ENCODE measurements around the gene GJB2. TPM values are rescaled to one million over a fixed set of nuclear protein-coding genes. Genes with fewer than 3 reads are reported as not detected.
A peak's percentile ranks its signal among the peaks of the same experiment; 100 is the strongest.

Gene GJB2
- total RNA-seq, 4 donors from 2014 or later = 301 to 1,758 (median 1,011) TPM

GRCh38 chr13:20188667-20189553 lies 3.8 kb downstream of the GJB2 start:
- TF ChIP-seq CTCF (IDR thresholded peaks at IDR 0.05) (peak in 2 of 6 experiments; percentile 13 to 34), POLR2A (IDR thresholded peaks at IDR 0.05) (no peak)
- Histone ChIP-seq H3K4me1 (peaks cover 7 to 58% (median 17%) of the 10 kb centered on the region in 3 donors), H3K9me3 (no peaks in the 10 kb centered on the region), H3K27ac (peak overlapping the region; percentile 81 to 92 (median 89)), H3K27me3 (peaks cover 0 to 32% (median 3%) of the 10 kb centered on the region in 4 donors), H3K36me3 (peaks cover 0 to 21% (median 0%) of the 10 kb centered on the region in 3 donors), H3K4me3 (peak overlapping the region in 1 of 4 donors; percentile 12)
- no peak for DNase-seq
- 67 to 78% methylated on average over 24 to 25 of the region's 28 CpGs for WGBS, 2 donors
- intact Hi-C loops (cut with DNase I) = loop anchor here (10.0 kb wide), 1 partner anchor 296 kb away; no protein-coding TSS in a partner anchor

- Histone ChIP-seq H3K4me3 (no peak overlapping the region), H3K36me3 (peaks cover 0 to 21% (median 0%) of the 10 kb centered on the region in 3 donors), H3K27me3 (peaks cover 0 to 10% (median 0%) of the 10 kb centered on the region in 4 donors), H3K27ac (no peak overlapping the region), H3K4me1 (peaks cover 0 to 44% (median 8%) of the 10 kb centered on the region in 3 donors), H3K9me3 (no peaks in the 10 kb centered on the region)
- TF ChIP-seq POLR2A (IDR thresholded peaks at IDR 0.05) (no peak), CTCF (IDR thresholded peaks at IDR 0.05) (no peak)
- intact Hi-C loops (cut with DNase I) = loop anchor here (10.0 kb wide), 1 partner anchor 298 kb away; no protein-coding TSS in a partner anchor
- DNase-seq = no peak
- 66 to 67% methylated on average over 1 to 6 of the region's 6 CpGs for WGBS, 2 donors
Measured at GRCh38 chr13:20186771-20187170, 6.0 kb downstream of the GJB2 start.

GRCh38 chr13:20185366-20186056 lies 7.2 kb downstream of the GJB2 start:
- TF ChIP-seq POLR2A (IDR thresholded peaks at IDR 0.05) (no peak), CTCF (IDR thresholded peaks at IDR 0.05) (no peak)
- H3K4me1 ChIP-seq = peaks cover 0 to 43% (median 8%) of the 10 kb centered on the region in 3 donors
- H3K27ac ChIP-seq = no peak overlapping the region
- 57 to 70% methylated on average over 10 of the region's 12 CpGs for WGBS, 2 donors
- H3K27me3 ChIP-seq = no peaks in the 10 kb centered on the region
- intact Hi-C loops (cut with DNase I) = loop anchor here (10.0 kb wide), 1 partner anchor 299 kb away; no protein-coding TSS in a partner anchor
- H3K36me3 ChIP-seq = peaks cover 0 to 21% (median 0%) of the 10 kb centered on the region in 3 donors
- DNase-seq = no peak
- no peak overlapping the region for H3K4me3 ChIP-seq
- no peaks in the 10 kb centered on the region for H3K9me3 ChIP-seq

GRCh38 chr13:20182231-20182846 lies 10.4 kb downstream of the GJB2 start:
- no peak for DNase-seq
- Histone ChIP-seq H3K9me3 (no peaks in the 10 kb centered on the region), H3K4me1 (peaks cover 0 to 26% (median 0%) of the 10 kb centered on the region in 3 donors), H3K27ac (no peak overlapping the region), H3K4me3 (no peak overlapping the region), H3K27me3 (peaks cover 0 to 18% (median 0%) of the 10 kb centered on the region in 4 donors), H3K36me3 (no peaks in the 10 kb centered on the region)
- intact Hi-C loops (cut with DNase I) = loop anchor here (10.0 kb wide), 1 partner anchor 302 kb away; no protein-coding TSS in a partner anchor
- peak; percentile 65 to 86 (median 80) for TF ChIP-seq CTCF (IDR thresholded peaks at IDR 0.05)
- TF ChIP-seq POLR2A (IDR thresholded peaks at IDR 0.05) = no peak
- WGBS, 2 donors = 18 to 20% methylated on average over 5 of the region's 5 CpGs

All from esophagus squamous epithelium (tissue), 5 donors.